ENCODE data around the gene PDLIM7.
"Not testable (repeated sequence)": the region's sequence is repeated elsewhere in the genome, so short reads cannot be mapped to it uniquely, and the experiment has no call there.

The PDLIM7 gene, protein sequence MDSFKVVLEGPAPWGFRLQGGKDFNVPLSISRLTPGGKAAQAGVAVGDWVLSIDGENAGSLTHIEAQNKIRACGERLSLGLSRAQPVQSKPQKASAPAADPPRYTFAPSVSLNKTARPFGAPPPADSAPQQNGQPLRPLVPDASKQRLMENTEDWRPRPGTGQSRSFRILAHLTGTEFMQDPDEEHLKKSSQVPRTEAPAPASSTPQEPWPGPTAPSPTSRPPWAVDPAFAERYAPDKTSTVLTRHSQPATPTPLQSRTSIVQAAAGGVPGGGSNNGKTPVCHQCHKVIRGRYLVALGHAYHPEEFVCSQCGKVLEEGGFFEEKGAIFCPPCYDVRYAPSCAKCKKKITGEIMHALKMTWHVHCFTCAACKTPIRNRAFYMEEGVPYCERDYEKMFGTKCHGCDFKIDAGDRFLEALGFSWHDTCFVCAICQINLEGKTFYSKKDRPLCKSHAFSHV

DNA sequence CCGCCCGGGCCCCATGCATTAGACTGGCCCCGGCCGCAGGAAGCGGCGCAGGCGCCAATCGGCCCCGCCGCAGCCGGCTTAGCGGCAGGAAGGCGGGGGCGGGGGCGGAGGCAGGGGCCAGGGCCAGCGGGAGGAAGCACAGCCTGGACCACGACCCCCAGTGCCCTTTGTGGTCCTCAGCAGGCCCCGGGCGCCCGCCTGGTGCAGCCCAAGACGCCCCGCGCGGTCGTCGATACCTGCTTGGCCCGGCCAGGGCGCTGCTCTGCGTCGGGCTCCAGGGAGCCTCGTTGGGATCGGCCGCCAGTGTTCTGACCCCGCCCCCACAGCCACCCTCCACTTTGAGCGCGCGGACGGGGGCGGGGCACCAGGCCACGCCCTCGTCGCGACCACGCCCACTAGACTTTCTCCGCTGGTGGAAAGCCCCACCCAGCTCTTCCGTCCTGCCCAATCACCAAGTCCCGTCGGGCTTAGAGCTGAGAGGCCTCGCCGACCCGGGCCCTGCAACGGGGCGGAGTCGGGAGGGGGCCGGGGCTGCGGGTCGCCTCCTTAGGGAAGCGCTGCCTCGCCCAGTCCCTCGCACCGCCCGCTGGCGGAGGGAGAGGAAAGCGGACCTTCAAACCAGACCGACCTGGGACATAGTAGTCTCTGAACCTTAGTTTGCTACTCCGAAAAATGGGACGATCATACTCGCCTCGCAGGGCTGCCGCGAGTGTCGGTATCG lies at the start of gene PDLIM7:
TSS of gene PDLIM7 (minus strand) at position 313 of the 721 bp plus-strand sequence. CDS start 1,092 bp downstream, outside the sequence.
- DNase-seq = peak; percentile 96

DNA sequence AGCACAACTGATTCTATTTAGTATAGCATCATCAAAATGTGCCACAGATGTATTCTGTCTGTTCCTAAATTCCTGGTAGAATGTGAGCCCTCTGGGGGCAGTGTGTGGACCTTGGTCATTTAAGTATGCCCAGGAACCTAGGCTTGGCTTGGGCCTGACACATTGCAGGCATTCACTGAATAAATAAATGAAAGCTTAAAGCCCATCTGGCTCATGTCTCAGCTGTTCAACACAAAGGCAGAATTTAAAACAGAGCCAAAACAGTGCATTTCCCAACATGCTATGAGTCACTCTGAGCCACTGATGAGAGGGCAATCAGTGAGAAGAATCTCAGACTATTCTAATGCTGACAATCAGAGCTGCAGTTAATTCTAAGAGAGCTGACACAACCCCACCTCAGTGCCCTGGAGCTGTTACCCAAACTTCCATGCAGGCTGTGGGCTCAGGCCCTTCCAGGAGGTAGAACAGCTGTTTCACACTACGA lies 48.9 kb upstream of the PDLIM7 start:
- DNase-seq = peak; percentile 80

DNA sequence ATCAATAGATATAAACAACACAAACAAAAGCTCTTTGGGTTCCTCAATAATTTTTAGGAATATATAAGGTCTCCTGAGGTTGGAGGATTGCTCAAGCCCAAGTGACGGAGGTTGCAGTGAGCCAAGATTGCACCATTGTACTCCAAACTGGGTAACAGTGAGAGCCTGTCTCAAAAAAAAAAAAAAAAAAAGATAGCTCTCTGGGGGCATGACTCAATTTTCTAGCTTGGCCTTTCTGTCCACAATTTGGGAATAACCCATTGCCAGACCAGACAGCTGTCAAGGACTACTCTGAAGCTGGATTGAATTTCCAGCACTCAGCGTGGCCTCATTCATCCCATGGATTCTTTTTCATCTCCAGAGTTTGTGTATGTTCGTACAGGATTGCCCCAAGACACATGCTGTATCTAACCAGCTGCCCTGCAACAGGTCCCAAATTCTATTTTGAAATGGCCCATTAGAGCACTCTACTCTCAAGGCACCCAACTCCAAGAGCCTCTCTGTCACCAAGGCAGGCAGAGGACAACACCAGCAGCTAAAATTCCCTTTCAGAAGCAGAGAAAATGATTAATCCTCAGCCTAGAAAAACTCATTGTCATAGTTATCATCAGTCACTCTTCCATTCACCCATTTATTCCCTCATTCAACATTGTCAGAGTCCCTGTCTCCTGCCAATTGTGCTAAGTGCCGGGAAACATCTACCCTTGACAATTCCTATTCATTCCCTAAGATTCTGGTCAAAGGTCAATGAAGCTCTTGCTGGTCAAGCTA lies 48.3 kb upstream of the PDLIM7 start:
- DNase-seq = peak; percentile 86

DNA sequence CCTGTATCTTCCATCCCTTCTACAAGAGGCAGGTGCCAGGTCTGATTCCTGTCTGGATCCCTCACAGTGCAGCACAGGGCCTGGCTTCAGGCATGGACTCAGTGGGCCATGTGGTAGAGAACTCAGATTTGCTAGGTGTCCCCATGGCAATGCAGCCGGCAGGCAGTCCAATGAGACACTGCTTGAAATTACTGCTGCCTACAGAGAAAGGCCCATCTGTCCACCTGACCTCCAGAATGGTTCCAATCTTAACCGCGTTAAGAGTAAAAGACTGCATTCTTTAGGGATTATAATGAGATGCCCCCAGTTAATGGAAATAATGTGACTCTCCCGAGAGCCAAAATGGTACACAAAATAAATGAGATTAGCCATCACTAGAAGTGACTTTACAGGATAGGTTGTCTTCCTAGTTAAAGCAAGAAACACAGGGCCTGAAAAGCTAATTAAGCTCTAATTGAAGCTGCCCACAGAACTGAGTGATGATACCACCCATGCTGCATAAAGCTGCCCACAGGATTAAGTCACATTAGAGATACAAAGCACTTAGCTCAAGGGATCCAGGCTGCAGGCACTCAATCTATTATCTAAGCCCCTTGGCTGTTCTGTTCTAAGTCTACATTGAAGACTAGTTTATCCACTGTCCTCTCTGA lies 45.5 kb upstream of the PDLIM7 start:
- DNase-seq = no peak

DNA sequence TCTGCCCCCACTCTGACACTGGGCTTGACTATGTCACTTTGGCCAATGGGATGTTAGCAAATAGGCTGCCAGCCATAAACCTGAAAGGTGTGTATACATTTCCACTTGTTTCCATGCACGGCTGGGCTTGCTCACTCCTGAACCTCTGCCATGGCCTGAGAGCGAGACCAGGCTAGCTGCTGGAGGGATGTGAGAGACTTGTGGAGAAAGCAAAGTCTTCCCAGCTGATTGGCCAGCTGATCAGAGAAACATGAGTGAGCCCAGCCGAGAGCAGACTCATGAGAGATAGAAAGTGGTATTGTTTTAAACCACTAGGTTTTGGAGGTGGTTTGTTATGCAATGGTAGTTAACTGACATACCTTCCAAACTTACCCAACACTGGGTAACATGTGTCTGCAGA lies 43.0 kb upstream of the PDLIM7 start:
- peak; percentile 44 for DNase-seq

DNA sequence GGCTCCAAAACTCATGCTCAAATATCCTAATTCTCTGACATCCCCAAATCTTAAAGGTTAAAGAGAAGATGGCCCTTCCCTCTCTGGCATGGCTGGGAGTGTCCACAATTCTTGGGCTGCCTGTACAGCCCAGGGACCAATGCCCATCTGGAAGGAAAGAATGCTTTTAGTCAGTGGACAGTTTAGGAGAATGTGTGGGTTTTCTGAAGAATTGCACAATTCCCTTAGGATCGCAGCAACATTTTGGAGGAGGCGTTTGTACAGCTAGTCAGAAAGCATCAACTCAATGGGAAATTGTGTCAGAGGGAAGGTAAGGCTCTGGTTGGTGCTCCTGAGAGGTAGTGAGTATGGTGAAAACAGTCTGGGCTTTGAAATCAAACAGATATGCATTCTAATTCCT lies 42.0 kb upstream of the PDLIM7 start:
- no peak for DNase-seq

DNA sequence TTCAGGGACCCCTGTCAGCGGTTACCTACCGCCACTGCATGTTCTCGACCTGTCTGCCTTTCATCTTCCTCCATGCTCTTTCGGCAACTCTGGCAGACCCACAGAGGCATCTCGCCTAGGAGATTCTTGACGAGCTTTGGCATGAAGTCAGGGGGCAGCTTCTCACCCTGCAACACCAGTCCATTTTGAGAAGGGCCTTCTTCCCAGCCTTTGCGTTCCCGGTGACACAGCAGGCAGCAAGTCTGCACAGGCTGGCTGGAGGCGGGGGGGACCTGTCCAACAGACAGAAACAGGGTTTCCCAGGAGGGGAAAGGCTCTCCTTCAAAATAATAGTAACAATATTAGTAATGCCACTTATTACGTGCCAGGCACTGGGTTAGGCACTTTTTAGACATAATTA lies 41.5 kb upstream of the PDLIM7 start:
- no peak for DNase-seq

DNA sequence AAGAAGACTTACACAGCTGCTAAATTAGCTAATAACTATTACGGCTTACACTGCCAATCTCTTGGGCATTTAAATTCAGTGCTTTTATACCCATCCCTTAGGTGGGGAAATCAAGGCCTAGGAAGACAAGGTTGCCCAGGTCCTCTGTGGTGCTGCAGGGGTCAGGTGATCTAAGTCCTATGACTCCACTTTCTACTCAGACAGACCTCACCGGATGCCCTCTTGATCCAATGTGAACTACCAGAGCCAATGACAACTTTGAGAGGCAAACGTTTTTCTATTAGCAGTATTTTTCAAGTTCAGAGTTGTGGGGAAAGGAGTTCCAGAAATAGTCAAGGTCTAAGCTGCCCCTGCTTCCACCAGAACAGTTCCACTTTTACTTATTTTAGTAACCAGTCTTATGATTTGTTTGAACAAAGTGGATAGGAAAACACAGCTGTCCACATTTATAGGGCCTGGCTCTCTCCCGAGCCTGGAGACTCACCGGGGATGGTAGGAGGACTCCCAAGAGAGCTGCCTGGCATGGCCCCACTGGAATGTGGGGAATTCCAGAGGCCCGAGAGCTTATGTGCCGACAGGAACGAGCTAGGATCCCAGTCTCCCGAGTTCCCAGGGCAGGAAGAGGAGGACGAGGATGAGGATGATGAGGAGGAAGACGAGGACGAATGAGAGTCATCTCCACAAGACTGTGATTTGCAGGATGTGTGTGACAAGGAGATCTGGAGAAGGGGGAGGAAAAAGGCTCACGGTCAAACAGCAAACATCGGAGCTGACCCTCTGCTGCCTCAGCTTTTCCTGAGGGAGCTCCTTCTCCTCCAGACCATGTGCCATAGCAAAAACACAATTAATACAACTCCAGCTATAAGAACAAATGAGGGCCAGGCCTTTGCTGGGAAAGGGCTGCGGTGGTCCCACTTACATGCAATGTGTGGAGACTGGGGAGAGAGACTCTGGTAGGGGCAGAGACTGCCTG lies 40.3 kb upstream of the PDLIM7 start:
- no peak for DNase-seq

DNA sequence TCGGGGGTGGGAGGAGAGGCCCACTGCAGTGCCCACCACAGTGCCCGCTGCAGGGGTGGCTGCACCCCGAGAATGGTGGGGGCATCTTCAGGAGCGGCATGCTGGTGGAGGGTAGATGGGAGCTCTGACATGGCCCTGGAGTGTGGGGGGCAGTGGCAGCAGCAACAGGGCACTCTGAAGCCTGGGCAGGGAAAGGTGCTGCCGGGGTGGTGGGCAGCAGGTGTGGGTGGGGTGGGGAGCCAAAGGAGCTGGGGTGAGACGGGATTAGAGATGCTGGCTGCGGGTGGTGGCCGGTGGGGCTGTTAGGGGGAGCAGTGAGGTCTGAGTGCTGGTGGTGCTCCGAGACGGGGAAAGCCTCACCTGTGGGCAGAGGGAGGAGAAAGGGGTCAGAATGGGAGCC lies 39.0 kb upstream of the PDLIM7 start:
- no peak for DNase-seq

DNA sequence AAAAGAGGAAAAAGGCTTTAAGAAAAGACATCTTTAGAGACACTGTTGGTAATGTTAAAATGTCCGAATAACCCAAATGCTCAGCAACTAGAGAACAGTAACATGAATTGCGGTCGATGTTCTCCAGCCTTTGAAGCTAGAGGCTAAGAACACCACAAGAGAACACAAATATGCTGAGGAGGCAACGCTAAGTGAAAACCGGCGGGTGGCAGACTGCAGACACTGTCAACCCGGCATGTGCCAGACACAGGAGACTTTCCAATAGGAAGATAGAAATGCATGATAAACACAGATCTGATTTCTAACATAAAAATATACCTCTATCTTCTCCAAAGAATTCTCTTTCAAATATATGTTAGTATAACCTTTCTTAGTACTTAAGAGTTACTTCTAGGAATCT lies 37.7 kb upstream of the PDLIM7 start:
- no peak for DNase-seq

DNA sequence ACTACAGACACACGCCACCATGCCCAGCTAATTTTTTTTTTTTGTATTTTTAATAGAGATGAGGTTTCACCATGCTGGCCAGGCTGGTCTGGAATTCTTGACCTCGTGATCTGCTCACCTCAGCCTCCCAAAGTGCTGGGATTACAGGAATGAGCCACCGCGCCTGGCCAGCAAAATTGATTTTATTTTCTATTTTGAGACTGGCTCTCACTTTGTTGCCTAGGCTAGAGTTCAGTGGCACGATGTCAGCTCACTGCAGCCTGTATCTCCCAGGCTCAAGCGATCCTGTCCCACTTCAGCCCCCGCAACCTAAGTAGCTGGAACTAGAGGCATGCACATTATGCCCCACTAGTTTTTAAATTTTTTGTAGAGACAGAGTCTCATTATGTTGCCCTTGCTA lies 37.0 kb upstream of the PDLIM7 start:
- DNase-seq = not testable (repeated sequence)

DNA sequence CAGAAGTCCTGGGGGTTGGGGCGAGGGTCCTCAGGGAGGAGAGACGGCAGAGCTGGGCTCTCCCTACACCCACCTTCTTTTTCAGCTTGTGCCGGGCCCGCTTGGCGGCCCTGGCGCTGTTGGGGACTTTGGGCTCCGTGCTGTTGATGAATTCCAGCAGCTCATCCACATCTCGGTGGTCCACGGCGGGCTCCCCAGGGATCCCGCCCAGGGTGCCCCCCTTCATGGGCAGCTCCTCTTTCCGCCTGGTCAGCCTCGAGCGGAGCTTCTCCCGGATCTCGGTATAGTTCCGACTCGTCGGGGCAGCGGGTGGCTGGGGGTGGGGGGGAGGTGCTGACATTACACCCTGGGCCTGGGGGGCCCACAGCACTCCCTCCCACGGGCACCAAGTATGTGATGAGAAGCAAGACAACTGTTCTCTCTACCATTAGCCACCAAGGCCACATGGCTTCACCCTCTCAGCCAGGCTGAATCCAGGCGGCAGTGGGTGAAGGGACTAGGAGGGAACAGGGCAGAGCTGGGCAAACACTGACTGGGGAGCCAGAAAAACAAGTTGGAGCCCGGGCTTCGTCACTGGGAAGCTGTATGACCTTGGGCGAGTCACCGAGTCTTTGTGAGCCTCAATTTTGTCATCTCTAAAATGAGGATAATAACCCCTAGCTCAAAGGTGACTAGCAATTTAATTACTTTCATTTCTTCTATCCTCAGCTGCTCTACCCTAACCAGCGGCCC lies 34.0 kb upstream of the PDLIM7 start:
- DNase-seq = no peak

DNA sequence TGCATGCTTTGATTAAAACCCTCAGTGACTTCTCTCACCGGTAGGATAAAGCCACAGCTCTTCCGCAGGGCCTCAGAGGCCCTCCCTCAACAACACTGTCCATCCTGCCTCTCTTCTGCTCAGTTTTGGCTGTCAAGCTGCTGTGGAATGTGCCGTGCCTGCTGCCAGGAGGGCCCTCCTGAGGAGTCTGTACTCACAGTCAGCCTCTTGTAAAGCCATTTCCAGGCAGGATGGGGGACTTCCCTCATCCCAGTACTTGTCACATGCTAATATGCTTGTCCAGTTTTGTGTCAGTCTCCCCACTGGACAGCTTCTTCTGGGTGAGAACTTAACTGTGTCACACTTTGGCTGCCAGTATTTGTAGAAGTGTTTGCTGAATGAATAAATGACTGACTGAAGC lies 33.2 kb upstream of the PDLIM7 start:
- no peak for DNase-seq

DNA sequence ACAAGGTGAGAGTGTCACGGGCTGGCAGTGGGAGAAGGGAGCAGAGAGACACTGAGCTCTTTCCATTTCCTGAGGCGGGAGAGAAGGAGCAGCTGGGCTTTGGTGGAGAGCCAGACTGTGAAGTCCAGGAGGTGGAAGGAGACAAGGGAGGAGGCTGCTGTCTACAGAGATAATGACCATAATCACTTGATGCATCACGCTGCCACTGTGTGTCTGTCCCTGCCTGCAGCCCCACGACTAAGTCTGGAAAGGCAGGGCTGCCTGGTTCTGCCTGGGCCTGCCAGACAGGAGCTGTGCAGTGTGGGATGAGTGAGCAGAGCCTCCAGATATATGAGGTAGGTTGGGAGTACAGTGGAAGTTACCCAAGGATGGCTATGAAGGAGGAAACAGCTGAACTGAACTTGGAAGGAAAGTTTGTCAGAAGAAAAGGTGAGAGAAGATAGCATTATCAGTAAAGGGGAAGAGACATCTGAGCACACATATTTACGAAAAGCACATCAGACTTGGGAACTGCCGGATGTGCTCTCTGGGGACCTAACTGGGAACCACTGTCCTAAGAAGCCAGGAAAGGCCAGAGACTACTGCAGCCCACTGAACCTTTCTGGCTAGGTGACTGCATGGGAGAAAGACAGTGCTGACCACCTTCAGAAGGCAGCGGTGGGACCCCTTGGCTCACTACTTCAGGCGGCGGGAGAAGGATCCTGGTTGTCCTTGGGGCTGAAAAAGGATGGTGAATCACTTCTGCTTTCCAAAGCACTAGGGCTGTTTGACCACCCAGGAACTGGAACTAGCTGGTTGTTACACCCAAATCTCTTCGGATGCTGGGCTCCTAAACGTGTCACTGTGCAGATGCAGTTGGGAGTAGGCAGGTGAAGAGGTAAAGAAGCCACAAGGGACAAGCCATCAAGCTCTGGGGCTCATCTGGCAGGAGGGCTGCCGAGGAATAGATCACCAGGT lies 32.1 kb upstream of the PDLIM7 start:
- DNase-seq = peak; percentile 8

DNA sequence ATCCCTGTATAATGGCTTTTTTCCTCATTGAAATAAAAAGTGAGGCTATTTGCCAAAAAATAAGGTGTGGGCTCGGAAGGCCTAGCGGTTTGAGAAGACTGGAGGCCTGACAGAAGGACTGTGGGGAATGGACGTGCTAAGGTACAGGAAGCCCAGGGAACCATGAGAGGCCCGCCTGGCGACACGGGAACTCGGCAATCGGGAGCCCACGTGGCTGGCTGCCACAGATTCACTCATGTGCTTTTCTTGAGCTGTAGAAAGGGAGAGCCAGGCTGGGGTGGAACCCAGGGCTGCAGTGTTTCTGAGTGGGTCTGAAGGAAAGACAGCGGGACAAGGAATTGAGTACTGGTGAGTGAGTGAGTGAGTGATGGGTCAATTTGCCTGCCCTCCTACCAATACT lies 31.2 kb upstream of the PDLIM7 start:
- no peak for DNase-seq

DNA sequence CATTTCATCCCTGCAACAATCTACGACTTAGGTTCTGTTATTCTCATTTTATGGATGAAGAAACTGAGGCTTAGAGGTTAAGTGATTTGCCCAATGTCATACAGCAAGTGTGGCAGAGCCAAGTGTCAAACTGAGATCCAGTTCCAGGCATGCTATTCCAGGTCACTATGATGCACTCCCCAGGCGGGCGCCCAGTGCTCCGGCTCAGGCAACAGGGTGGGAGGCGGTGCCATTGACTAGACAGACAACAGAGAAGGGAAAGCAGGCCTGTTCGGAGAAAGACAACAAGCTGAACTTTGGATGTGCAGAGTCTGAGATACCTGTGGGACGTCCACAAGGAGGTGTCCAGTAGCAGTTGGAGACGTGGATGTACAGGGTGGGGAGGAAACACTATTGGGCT lies 30.2 kb upstream of the PDLIM7 start:
- DNase-seq = no peak

DNA sequence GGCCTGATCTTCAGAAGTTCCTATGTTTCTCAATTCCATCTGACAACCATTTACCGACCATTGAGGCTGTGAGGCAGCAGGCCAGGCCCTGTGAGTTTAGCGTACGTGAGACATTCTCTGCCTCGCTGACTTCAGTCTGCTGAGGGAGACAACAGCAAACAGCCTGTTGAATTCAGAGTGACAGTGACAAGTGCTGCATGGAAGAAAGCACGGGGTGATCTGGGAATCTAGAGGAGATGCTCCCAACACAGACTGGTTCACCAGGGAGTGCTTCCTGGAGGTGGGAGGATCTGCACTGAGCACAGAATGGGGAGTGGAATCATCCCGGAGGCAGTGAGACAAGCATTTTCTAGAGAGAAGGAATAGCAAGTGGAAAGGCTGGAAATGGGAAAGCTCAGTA lies 29.4 kb upstream of the PDLIM7 start:
- no peak for DNase-seq

DNA sequence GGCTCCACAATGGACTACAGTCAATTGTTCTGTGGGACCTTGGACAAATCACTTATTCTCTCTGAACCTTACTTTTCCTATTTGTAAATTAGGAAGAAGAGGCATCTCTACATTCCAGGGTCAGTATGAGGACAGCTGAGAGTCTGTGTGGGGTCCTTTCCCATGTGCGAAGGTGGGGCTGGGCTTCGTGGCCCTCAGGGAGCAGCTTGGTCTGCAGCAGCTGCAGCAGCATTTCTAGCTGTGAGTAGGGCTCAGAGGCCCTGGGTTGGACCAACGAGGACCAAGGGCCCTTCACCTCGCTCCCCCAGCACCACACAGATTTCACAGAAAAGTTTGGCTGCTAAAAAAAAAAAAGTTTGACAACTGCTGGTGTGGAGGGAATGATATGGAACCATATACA lies 28.8 kb upstream of the PDLIM7 start:
- DNase-seq = no peak

DNA sequence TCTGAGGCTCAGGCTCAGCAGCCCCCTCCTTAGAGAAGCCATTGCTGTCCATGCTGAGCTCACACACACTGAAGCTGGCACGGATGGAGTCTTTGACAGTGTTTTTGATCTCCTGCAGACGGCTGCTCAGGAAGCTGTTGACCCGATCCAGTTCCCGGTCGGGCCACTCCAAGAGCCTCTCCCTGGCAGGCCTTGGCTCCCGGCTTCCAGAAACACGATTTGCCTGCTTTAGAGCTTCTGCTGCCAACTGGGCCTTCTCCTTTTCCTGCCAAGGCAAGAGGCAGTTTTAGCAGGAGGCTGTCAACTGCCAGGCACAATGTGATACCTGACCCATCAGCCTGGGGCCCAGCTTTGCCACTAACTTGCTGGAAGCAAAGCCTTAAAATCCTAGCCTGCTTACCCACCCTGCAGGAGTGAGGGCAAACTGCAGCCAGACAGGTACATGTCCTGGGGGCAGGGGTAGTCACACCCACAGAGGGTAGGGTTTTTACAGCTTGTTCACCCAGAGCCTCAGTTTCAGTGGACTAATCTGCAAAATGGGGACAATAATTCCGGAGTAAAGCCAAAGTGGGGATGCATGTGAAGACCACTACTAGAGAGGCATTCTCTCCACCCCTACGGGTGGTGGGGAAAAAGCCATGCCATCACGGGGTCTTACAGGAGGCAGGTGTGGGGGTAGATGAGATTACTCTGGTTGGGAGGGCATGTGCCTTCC lies 27.7 kb upstream of the PDLIM7 start:
- DNase-seq = no peak

All from MV-4-11 (cell line).